ENCODE measurements around the gene LHX6.

LHX6 gene

GRCh38 chr9:122254761-122255160 is 26.0 kb upstream of the LHX6 start:
- TF ChIP-seq GATA2 (IDR thresholded peaks at IDR 0.05; ENCODE audit: low read depth, low read length): no peak
- no peak for TF ChIP-seq GATA3 (IDR thresholded peaks at IDR 0.05; ENCODE audit: low read depth, low read length)

- TF ChIP-seq GATA3 (IDR thresholded peaks at IDR 0.05; ENCODE audit: low read depth, low read length) (no peak), GATA2 (IDR thresholded peaks at IDR 0.05; ENCODE audit: low read depth, low read length) (no peak)
Observed at GRCh38 chr9:122252796-122253195, 24.0 kb upstream of the LHX6 start.

- TF ChIP-seq GATA3 (IDR thresholded peaks at IDR 0.05; ENCODE audit: low read depth, low read length): no peak
- no peak for TF ChIP-seq GATA2 (IDR thresholded peaks at IDR 0.05; ENCODE audit: low read depth, low read length)
Observed at GRCh38 chr9:122251351-122251750, 22.6 kb upstream of the LHX6 start.

- TF ChIP-seq GATA3 (IDR thresholded peaks at IDR 0.05; ENCODE audit: low read depth, low read length) (no peak), GATA2 (IDR thresholded peaks at IDR 0.05; ENCODE audit: low read depth, low read length) (no peak)
Observed at GRCh38 chr9:122248448-122248865, 19.7 kb upstream of the LHX6 start.

- TF ChIP-seq GATA2 (IDR thresholded peaks at IDR 0.05; ENCODE audit: low read depth, low read length) (no peak), GATA3 (IDR thresholded peaks at IDR 0.05; ENCODE audit: low read depth, low read length) (no peak)
Observed at GRCh38 chr9:122246666-122247065, 17.9 kb upstream of the LHX6 start.

GRCh38 chr9:122244349-122244748 is 15.6 kb upstream of the LHX6 start:
- TF ChIP-seq GATA3 (IDR thresholded peaks at IDR 0.05; ENCODE audit: low read depth, low read length) (no peak), GATA2 (IDR thresholded peaks at IDR 0.05; ENCODE audit: low read depth, low read length) (no peak)

- TF ChIP-seq GATA2 (IDR thresholded peaks at IDR 0.05; ENCODE audit: low read depth, low read length) (no peak), GATA3 (IDR thresholded peaks at IDR 0.05; ENCODE audit: low read depth, low read length) (no peak)
Observed at GRCh38 chr9:122239722-122240121, 11.0 kb upstream of the LHX6 start.

- no peak for TF ChIP-seq GATA2 (IDR thresholded peaks at IDR 0.05; ENCODE audit: low read depth, low read length)
- TF ChIP-seq GATA3 (IDR thresholded peaks at IDR 0.05; ENCODE audit: low read depth, low read length): no peak
Observed at GRCh38 chr9:122236681-122237080, 7.9 kb upstream of the LHX6 start.

GRCh38 chr9:122234022-122234748 is 5.4 kb upstream of the LHX6 start:
- TF ChIP-seq GATA2 (IDR thresholded peaks at IDR 0.05; ENCODE audit: low read depth, low read length) (no peak), GATA3 (IDR thresholded peaks at IDR 0.05; ENCODE audit: low read depth, low read length) (no peak)

GRCh38 chr9:122232796-122233306 is 4.1 kb upstream of the LHX6 start:
- TF ChIP-seq GATA2 (IDR thresholded peaks at IDR 0.05; ENCODE audit: low read depth, low read length) (no peak), GATA3 (IDR thresholded peaks at IDR 0.05; ENCODE audit: low read depth, low read length) (no peak)

GRCh38 chr9:122229485-122229837 is 704 bp upstream of the LHX6 start:
- TF ChIP-seq GATA3 (IDR thresholded peaks at IDR 0.05; ENCODE audit: low read depth, low read length): no peak
- TF ChIP-seq GATA2 (IDR thresholded peaks at IDR 0.05; ENCODE audit: low read depth, low read length): no peak

GRCh38 chr9:122228191-122228567 is 578 bp downstream of the LHX6 start:
- TF ChIP-seq GATA3 (IDR thresholded peaks at IDR 0.05; ENCODE audit: low read depth, low read length) (no peak), GATA2 (IDR thresholded peaks at IDR 0.05; ENCODE audit: low read depth, low read length) (no peak)

- TF ChIP-seq GATA3 (IDR thresholded peaks at IDR 0.05; ENCODE audit: low read depth, low read length) (no peak), GATA2 (IDR thresholded peaks at IDR 0.05; ENCODE audit: low read depth, low read length) (no peak)
Observed at GRCh38 chr9:122227575-122227900, 1.2 kb downstream of the LHX6 start.

GRCh38 chr9:122226758-122227574 is 1.8 kb downstream of the LHX6 start:
- TF ChIP-seq GATA2 (IDR thresholded peaks at IDR 0.05; ENCODE audit: low read depth, low read length) (no peak), GATA3 (IDR thresholded peaks at IDR 0.05; ENCODE audit: low read depth, low read length) (no peak)

All from SH-SY5Y (cell line).